HG03442 (cell line): ENCODE measurements around the gene PFDN4.
A peak's percentile ranks its signal among the peaks of the same experiment; 100 is the strongest.
"Not testable (repeated sequence)": the region's sequence is repeated elsewhere in the genome, so short reads cannot be mapped to it uniquely, and the experiment has no call there.

Source experiments
- ATAC-seq: cut with Tn5 transposase; IDR thresholded peaks from one replicate; pipeline ENCODE4 v1.9.1; 2021; ENCODE audit warnings: mild to moderate bottlenecking, moderate library complexity; ENCODE audit not compliant: unreplicated experiment

Gene PFDN4

GRCh38 chr20:54223285-54223684 is 15.4 kb downstream of the PFDN4 start:
- no peak for ATAC-seq

GRCh38 chr20:54223751-54224150 is 15.9 kb downstream of the PFDN4 start:
- no peak for ATAC-seq

- ATAC-seq, result not testable (repeated sequence)
Measured at GRCh38 chr20:54224642-54225041, 16.8 kb downstream of the PFDN4 start.

GRCh38 chr20:54227241-54227640 is 19.4 kb downstream of the PFDN4 start:
- peak; percentile 88 for ATAC-seq

DNA sequence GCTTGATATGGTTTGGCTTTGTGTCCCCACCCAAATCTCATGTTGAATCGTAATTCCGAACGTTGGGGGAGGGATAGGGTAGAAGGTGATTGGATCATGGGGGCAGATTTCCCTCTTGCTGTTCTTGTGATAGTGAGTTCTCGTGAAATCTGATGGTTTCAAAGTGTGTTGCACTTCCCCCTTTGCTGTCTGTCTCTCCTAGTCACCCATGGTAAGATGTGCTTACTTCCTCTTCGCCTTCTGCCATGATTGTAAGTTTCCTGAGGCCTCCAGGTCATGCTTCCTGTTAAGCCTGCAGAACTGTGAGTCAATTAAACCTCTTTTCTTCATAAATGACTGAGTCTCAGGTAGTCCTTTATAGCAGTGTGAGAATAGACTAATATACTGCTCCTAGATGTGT is 19.9 kb downstream of the PFDN4 start:
- ATAC-seq, result no peak

- ATAC-seq, result no peak
Measured at GRCh38 chr20:54228841-54229240, 21.0 kb downstream of the PFDN4 start.

DNA sequence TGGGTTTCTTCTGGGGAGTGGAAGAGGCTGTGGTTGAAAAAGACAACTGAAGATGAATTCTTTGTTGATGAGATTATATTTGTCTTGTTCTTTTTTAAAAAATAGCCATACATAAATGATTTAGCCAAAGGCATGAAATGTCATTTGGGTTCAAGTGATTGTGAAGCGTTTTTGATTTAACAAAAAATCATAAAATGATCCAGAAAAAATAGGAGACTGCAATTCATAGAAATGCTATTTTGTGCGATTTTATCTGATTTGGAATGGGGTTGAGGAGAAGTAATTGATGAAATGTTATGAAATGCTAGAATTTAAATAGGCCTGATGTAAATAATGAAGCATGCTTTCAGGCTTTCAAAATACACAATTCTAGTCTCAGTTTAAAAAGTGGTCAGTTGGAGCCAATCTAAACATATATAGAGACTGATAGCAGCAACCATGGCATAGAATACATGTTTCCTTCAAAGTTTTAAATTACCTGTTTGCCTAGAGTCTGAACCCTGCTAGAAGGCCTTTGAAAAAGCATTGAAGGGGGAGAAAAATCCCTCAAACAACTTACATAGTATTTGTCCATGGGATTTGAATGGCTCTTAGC is 21.8 kb downstream of the PFDN4 start:
- no peak for ATAC-seq

GRCh38 chr20:54231036-54231435 is 23.1 kb downstream of the PFDN4 start:
- ATAC-seq, result no peak

- no peak for ATAC-seq
Measured at GRCh38 chr20:54234991-54235390, 27.1 kb downstream of the PFDN4 start.

DNA sequence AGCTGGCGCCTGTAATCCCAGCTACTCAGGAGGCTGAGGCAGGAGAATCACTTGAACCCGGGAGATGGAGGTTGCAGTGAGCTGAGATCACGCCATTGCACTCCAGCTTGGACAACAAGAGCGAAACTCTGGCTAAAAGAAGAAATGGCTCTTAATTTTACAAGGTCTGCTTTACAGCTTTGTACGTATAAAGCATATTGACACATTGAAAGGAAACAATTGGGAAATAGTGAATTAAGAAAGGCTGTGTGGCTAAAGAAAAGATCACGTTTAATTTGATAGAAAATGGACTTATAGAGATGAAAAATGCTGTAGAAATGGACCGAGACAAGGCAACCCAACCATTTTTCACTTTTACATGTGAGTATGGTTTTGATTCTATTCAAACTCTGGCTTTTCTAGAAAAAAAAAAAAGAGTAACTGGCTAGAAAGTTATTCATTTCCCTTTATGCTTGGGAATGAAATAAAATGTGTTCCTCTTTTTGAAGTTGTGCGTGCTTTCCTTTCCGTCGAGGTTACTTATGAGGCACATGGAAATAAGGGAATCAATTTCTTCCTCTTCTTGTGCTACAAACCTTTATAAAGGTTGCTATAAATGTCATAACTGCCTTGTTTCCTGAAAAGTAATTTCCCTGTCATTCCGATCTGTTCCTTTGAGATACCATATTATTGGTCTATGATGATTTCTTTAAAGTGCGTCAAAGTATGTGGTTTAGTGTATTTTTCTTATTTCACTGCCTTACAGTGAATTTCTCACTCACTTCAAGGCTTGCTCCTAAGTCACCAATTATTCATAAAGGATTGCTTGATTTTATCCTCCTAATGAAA is 29.4 kb downstream of the PFDN4 start:
- no peak for ATAC-seq

DNA sequence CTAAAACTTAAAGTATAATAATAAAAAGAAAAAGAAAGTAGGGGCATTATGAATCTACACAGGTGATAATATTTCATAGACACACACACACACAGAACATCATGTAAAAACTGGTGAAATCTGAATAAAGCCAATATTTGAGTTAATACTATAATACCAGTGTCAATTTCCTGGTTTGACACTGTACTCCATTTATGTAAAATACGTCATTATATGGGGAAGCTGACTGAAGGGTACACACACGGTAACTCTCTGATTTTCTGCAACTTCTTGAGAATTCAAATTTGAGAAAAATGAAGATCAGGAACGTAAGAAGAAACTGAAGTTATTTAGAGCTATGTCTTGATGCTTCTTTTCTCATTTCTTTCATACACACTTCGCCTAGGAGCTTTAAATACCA is 36.2 kb downstream of the PFDN4 start:
- no peak for ATAC-seq

GRCh38 chr20:54248705-54249104 is 40.8 kb downstream of the PFDN4 start:
- ATAC-seq, result not testable (repeated sequence)

DNA sequence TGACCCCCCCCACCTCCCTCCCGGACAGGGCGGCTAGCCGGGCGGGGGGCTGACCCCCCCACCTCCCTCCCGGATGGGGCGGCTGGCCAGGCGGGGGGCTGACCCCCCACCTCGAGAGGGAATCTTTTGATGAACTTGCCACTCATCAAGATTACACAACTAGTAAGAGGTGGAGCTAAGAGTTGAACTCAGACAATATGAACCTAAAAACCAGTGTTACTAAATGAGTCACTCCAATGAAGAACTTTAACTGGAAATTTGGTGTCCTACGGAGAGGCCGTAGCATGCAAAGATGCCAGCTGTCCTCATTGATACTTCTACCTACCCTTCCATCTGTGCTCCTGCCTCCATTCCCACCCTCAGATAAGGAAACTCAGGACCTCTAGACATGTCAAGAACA is 42.8 kb downstream of the PFDN4 start:
- ATAC-seq, result no peak

- no peak for ATAC-seq
Measured at GRCh38 chr20:54251096-54251495, 43.2 kb downstream of the PFDN4 start.

- ATAC-seq, result no peak
Measured at GRCh38 chr20:54254596-54254995, 46.7 kb downstream of the PFDN4 start.

GRCh38 chr20:54255157-54255556 is 47.3 kb downstream of the PFDN4 start:
- ATAC-seq, result no peak

DNA sequence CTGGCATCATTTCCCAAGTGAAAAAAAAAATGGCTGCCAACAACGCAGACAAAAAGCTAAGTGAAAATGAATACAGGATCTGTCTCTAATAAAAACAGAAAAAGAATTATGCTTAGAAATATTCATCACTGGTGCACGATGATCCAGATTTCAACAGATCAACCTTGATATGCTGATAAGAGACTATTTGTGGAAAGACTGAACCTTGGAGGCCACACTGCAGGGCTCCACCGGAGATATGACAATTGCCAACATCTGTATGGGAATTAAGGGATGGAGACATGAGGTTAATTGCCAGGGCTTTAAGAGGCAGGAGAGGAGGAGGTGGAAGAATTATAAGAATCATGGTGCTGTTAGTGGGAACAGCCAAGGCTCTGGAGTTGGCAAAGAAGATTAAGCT is 48.3 kb downstream of the PFDN4 start:
- ATAC-seq, result no peak

GRCh38 chr20:54257071-54257816 is 49.4 kb downstream of the PFDN4 start:
- no peak for ATAC-seq

DNA sequence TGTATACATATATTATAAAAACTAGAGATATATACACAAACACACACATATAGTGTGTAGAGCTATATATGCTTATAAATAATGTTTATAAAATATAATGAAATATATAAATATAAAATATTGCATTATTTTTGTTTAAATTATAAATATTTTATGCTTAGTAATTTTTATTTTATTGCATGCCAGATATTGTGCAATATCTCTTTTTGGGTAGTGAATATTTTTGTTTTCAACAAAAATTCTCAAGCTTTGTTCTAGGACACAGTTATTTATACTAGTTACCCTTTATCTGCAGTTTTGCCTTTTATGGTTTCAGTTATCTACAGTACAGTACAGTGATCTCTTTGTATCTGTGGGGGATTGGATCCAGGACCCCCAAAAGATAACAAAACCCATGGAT is 52.2 kb downstream of the PFDN4 start:
- no peak for ATAC-seq

DNA sequence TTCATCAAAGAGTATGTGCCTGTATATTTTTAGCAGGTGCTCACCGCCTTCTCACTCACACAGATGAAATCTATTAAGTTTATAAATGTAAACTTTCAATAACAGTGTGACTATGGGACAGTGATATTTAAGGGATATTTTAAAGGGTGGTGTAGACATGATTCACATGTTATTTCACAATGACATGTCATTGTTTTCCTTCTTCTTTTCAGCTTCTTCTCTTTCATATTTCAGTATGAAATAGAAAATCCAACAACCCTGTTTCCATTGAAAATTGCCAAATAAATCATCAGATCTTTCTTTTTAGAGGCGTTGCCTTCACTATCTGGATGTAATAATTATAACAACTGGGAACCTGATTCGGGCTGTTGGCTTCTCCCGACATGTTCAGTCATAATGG is 54.8 kb downstream of the PFDN4 start:
- no peak for ATAC-seq

GRCh38 chr20:54263116-54263690 is 55.3 kb downstream of the PFDN4 start:
- no peak for ATAC-seq

DNA sequence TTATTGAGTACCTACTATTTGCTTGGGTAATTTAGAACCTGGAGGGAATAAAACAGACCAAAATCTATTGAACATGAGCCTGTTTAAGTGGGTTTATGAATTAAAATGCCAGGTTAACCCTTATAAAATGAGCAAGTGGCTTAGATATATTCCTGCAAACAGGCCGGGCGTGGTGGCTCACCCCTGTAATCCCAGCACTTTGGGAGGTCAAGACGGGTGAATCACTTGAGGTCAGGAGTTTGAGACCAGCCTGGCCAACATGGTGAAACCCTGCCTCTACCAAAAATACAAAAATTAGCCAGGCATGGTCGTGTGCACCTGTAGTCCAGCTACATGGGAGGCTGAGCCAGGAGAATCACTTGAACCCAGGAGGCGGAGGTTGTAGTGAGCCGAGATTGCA is 57.9 kb downstream of the PFDN4 start:
- not testable (repeated sequence) for ATAC-seq
